Ishikawa (cell line): ENCODE results near the gene HTR3A.

ENCODE experiments used
- CEBPB ChIP-seq: IDR thresholded peaks from 2 replicates; pipeline ENCODE4 v1.6.1; 2012
- CREB1 ChIP-seq: IDR thresholded peaks from 2 replicates; pipeline ENCODE4 v1.6.1; 2012; ENCODE audit warnings: low read depth
- EGR1 ChIP-seq: IDR thresholded peaks from 2 replicates; pipeline ENCODE4 v1.6.1; 2012
- EP300 ChIP-seq: IDR thresholded peaks from 2 replicates; pipeline ENCODE4 v1.6.1; 2012; ENCODE audit warnings: borderline replicate concordance
- FOXM1 ChIP-seq: IDR thresholded peaks from 2 replicates; pipeline ENCODE4 v1.6.1; 2012; ENCODE audit warnings: low read depth, borderline replicate concordance
- NFIC ChIP-seq: IDR thresholded peaks from 2 replicates; pipeline ENCODE4 v1.6.1; 2012
- RAD21 ChIP-seq: IDR thresholded peaks from 2 replicates; pipeline ENCODE4 v1.6.1; 2012; ENCODE audit warnings: low read depth
- TCF12 ChIP-seq: IDR thresholded peaks from 2 replicates; pipeline ENCODE4 v1.6.1; 2012; ENCODE audit warnings: low read depth
- TEAD4 ChIP-seq: IDR thresholded peaks from 2 replicates; pipeline ENCODE4 v1.6.1; 2012
- YY1 ChIP-seq: IDR thresholded peaks from 2 replicates; pipeline ENCODE4 v1.6.1; 2012; ENCODE audit warnings: low read depth
- ZBTB7A ChIP-seq: IDR thresholded peaks from 2 replicates; pipeline ENCODE4 v1.6.1; 2012; ENCODE audit warnings: low read depth
- TF ChIP-seq, protein P1 (sequence below): IDR thresholded peaks from 2 replicates; pipeline ENCODE4 v1.6.1; 2012
- TF ChIP-seq, protein P2 (sequence below): IDR thresholded peaks from 2 replicates; pipeline ENCODE4 v1.6.1; 2012; ENCODE audit warnings: low read depth, mild to moderate bottlenecking

DNA sequence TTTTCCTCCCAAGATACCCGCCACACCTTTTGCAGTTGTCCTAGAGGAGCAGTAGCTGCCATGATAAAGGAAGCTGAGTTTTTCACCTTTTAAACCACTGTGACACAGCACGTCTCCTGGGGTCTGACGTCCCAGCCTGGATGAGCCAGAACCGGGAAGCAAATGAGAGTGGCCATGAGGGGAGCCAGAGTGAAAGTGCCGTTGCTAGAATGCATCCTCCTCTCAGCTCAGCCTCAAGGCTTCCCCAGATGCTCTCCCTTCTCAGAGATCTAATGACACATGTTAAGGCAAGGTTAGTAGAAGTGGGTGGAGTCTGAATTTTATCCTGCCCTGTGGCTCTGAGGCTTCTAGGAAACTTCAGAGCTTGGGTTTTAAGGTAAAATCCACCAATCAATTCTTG is 23.4 kb upstream of the HTR3A start:
- TF ChIP-seq EP300 (no peak), ZBTB7A (no peak), RAD21 (no peak), YY1 (no peak), EGR1 (no peak), TEAD4 (no peak), CREB1 (no peak), NFIC (no peak), TCF12 (no peak), CEBPB (no peak), FOXM1 (no peak)
- TF ChIP-seq, protein P1, sequence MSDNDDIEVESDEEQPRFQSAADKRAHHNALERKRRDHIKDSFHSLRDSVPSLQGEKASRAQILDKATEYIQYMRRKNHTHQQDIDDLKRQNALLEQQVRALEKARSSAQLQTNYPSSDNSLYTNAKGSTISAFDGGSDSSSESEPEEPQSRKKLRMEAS = no peak
- TF ChIP-seq, protein P2, sequence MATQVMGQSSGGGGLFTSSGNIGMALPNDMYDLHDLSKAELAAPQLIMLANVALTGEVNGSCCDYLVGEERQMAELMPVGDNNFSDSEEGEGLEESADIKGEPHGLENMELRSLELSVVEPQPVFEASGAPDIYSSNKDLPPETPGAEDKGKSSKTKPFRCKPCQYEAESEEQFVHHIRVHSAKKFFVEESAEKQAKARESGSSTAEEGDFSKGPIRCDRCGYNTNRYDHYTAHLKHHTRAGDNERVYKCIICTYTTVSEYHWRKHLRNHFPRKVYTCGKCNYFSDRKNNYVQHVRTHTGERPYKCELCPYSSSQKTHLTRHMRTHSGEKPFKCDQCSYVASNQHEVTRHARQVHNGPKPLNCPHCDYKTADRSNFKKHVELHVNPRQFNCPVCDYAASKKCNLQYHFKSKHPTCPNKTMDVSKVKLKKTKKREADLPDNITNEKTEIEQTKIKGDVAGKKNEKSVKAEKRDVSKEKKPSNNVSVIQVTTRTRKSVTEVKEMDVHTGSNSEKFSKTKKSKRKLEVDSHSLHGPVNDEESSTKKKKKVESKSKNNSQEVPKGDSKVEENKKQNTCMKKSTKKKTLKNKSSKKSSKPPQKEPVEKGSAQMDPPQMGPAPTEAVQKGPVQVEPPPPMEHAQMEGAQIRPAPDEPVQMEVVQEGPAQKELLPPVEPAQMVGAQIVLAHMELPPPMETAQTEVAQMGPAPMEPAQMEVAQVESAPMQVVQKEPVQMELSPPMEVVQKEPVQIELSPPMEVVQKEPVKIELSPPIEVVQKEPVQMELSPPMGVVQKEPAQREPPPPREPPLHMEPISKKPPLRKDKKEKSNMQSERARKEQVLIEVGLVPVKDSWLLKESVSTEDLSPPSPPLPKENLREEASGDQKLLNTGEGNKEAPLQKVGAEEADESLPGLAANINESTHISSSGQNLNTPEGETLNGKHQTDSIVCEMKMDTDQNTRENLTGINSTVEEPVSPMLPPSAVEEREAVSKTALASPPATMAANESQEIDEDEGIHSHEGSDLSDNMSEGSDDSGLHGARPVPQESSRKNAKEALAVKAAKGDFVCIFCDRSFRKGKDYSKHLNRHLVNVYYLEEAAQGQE = no peak
